ENCODE measurements around the gene ZMYND10. TPM values are rescaled to one million over a fixed set of nuclear protein-coding genes. Genes with fewer than 3 reads are reported as not detected.
A peak's percentile ranks its signal among the peaks of the same experiment; 100 is the strongest.

Gene ZMYND10
- total and polyA plus RNA-seq, 9 of the 15 experiments (the other 6 are each of a cell fraction or from before 2014, with no cell fraction given) = 0.20 to 2.8 (median 0.70) TPM

- TF ChIP-seq ARID4B (CRISPR knock-in tag; IDR thresholded peaks at IDR 0.05) (peak; percentile 93), ZNF609 (CRISPR knock-in tag; IDR thresholded peaks at IDR 0.05; ENCODE audit: borderline replicate concordance) (no peak), KDM5B (IDR thresholded peaks at IDR 0.05; ENCODE audit: insufficient replicate concordance, low read depth, low read length) (peak; percentile 61), HCFC1 (IDR thresholded peaks at IDR 0.05; ENCODE audit: low read depth, low read length) (peak; percentile 100), NCOA6 (IDR thresholded peaks at IDR 0.05) (no peak), ZFP30 (CRISPR knock-in tag; IDR thresholded peaks at IDR 0.05; ENCODE audit: borderline replicate concordance) (no peak), BRD9 (IDR thresholded peaks at IDR 0.05; ENCODE audit: low read depth, partially characterized antibody) (no peak), MAFF (IDR thresholded peaks at IDR 0.05; ENCODE audit: low read length) (no peak), KAT2B (IDR thresholded peaks at IDR 0.05; ENCODE audit: low read depth, low read length) (no peak), RNF219 (CRISPR knock-in tag; IDR thresholded peaks at IDR 0.05) (no peak), HBP1 (CRISPR knock-in tag; IDR thresholded peaks at IDR 0.05) (no peak)
These were observed 53.1 kb downstream of the ZMYND10 start, which contains the start of gene IFRD2 (continued) for GRCh38 chr3:50292159-50293078.

All from K562 (cell line).